GM19023 (cell line): ENCODE results near the gene PTPN14.

Experiments used
- ATAC-seq: cut with Tn5 transposase; IDR thresholded peaks from one replicate; pipeline ENCODE4 v1.9.1; 2021; ENCODE audit warnings: mild to moderate bottlenecking, moderate library complexity; ENCODE audit not compliant: unreplicated experiment

The PTPN14 gene

DNA sequence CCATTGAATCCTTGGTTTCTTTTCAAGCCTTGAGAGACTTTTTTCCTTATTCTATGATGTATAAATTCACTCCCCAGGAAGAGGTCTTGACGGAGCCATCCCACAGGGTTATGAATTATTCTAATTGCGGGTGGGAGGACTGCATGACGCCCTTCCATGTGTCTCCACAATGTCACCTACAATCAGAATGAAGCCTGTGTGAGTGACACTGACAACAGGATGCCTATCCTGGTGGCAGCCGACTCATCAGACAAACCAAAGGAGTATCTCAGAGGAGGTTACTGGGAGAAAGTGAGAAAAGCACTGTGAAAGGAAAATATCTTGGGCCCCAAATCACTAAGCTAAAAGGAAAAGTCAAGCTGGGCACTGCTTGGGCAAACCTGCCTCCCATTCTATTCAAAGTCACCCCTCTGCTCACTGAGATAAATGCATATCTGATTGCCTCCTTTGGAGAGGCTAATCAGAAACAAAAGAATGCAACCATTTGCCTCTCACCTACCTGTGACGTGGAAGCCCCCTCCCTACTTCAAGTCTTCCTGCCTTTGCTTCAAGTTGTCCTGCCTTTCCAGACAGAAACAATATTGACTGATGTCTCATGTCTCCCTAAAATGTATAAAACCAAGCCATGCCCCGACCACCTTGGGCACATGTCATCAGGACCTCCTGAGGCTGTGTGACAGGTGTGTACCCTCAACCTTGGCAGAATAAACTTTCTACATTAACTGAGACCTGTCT, 172.0 kb downstream of the PTPN14 start:
- no peak for ATAC-seq

DNA sequence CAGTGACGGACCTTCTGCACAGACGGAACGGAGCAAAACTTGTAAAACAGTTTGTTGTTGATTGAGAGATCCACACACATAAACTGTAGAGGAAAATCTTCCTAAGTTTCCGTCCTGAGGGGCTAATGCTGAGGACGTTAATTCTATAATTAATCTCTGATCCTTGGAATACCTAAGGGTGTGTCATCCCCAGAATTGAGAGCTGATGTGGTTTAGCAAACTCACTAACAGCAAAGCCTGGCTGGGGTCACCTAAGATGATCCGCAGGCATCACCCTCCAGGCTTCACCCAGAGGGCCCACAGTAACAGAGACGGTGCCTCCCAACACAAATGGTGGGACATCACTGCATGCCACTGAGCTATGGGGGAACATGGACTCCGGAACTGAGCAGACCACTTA, 172.9 kb downstream of the PTPN14 start:
- no peak for ATAC-seq

DNA sequence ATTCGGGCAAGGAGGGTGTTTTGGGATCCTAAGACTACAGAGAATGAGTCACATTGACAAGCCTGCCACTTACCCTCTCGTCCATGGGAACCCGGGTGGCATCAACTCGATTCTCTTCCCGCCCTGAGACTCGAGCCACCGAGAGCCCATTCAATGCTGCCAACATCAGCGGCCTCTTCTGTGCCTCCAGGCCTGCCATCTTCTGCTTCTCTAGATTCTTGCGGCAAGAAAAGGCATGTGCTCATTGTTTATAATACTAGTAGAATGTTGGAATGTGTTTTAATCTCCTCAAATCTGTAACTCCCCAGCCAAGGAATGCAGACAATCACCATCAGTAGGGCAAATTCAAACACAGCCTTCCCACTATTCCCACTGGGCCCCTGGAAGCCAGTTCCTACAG, 173.5 kb downstream of the PTPN14 start:
- ATAC-seq = no peak

DNA sequence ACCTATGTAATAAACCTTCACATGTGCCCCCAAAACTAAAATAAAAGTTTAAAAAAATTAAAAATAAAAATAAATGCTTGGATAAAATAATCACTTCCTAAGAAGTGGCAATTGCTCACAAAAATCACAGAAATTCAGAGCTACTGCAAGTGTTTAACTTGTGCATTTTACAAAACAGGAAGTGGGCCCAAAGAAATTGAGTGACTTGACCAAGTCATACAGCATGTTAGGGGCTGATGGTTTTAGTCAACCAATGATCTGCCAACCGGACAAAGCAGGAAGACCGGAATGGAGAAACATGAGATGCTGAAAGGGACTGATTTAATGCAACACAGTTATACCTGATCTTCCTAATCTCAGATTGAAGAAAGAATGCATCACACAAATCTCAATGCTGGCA, 173.9 kb downstream of the PTPN14 start:
- no peak for ATAC-seq

DNA sequence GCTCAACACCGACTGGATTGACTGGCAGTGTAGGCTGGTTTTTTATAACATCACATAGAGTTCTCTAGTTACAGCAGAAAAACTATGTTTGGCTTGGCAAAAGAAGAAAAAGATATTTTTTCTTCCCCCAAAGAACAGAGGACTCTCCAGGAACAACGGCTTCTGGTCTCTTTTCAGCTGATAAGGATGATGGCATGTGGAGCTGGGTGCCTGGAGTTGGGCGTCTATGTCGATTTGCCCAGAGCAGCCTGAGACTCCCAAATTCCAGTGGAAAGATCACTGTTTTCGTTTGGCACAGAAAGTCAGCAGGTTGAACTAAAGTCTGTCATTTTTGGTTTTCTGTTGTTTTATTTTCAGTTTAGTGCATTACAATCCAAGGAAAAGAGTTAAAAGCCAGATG, 179.3 kb downstream of the PTPN14 start:
- no peak for ATAC-seq

DNA sequence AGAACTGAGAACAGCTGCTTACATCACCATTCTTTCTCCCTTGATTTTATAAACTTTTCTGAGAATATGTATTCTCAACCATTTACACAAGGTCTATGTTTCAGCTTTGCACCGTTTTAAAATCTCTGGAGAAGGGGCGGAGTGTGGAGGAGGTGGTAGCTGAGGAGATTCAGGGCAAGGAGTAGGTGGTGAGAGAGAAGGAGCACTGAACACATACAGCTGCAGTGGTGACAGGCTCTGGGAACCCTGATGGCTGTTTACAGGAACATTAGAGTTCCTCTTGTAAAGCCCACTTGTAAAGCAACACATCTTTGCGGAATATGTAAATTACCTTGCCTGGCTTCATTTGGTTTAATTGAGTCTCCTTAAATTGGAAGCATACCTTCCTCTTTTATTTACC, 180.8 kb downstream of the PTPN14 start:
- ATAC-seq = no peak

DNA sequence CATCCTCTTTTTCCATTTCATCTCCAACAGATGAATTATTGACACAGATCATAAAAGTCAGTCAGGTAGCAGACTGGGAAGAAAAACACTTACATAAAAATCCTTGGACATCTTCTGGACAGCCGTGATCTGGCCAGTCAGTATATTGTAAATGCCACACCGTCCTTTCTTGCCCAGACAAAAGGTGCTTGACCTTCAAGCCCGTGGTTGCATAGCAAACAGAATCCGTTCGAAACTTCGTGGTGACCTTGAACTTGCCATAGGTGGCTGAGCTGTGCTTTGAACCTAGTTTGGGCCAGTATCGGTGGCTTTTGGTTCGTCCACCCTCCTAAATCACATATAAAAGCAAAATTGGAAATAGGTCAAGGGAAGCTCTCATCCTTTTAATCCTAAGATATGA, 182.0 kb downstream of the PTPN14 start:
- no peak for ATAC-seq

DNA sequence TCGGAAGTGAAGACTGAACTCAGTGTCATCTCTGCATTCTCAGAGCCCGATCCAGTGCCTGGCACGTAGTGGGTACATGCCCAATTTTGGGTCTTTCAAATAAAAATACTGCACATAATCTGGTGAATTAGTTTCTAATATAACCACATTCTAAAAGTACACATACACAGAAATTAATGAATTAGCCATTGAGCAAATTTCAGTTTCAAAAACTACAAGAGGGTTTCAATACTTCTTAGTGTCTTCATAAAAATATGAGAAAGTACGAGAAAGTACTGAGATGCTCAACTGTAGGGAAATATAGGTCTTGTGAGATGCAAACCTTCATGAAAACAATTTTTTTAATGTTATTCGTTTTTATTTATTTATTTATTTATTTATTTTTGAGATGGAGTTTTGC, 183.6 kb downstream of the PTPN14 start:
- ATAC-seq = no peak

DNA sequence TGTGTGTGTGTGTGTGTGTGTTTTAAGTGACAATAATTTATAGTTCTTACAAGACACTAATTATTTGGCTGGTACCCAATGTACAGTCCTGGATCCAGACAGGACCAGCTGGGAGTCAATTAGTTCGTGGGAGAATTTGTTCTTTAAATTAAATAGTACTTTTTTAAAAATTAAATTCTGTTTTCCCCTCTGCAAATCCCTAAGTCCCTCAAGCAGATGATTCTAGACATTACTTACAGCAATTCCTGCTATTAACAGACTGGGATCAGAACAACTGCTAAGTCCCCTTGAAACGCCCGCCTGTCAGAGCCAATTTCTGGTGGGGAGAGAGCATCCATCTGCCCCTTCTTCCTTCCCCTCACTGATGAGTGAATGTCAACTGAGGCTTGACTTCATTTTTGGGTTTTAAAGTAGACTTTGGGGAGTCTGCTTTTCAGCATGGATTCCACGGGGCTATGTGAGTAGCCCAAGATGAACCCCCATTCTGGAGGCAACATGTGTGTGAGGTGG, 186.6 kb downstream of the PTPN14 start:
- no peak for ATAC-seq

DNA sequence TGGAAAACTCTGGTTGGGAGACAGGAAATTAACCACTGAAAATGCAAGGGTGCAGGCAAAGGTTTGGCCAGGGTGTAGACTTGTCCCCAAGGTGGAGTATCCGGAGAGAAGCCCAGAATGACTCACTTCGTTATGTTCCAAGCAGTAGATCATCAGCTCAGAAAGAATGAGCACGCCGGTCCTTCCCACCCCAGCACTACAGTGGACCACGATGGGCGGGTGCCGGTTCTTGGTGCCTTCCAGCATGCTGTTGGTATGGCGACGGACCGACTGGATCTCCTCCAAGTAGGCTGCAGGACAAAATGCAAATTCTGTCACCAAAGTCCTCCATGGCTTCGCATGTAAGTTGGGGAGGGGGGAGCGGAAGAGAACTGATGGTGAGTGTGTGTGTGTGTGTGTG, 187.0 kb downstream of the PTPN14 start:
- ATAC-seq = no peak

DNA sequence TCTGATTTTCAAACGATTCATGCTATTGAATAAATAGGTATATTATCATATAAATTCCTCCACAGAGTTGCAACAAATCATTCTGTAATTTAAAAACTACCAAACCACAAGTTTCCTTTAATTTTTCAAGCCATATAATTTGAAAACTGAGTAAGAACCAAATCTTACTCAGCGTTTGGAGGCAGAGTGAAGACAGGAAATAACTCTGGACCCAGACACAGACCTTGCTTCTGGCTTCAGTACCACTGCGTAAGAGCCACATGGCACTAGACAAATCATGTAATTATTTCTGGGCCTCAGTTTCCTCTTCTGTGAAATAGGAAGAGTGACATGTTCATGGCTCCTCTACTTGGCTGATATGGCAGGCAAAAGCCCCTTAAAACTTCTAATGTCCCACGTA, 188.0 kb downstream of the PTPN14 start:
- no peak for ATAC-seq

DNA sequence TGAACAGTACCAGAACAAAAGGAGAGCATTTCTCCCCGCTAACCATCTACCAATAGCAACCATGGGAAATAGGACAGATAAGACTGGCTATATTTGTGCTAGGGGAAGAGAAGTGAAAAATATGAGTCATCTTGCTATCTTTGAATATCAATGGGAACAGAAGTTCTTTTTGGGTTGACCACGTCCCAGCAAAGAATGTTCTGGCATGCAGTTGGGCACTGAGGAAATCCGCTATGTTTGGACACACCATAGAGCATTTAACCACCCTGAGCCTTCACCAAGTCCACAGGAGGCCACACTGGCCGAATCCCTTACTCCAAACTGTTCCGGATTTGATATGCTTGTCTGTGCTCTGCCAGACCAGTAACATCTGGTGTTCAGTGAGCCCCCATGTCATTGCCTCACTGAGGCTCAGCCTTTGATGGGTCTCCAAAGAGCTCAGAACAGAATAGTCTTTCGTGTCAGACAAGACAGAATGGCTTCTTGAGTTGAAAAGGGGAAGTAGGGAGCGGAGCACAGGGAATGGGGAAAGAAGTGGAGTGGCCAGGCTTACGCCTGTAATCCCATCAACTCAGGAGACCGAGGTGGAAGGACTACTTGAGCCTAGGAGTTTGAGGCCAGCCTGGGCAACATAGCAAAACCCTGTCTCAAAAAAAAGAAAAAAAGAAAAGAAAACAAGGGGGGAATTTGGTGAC, 189.1 kb downstream of the PTPN14 start:
- ATAC-seq = no peak

DNA sequence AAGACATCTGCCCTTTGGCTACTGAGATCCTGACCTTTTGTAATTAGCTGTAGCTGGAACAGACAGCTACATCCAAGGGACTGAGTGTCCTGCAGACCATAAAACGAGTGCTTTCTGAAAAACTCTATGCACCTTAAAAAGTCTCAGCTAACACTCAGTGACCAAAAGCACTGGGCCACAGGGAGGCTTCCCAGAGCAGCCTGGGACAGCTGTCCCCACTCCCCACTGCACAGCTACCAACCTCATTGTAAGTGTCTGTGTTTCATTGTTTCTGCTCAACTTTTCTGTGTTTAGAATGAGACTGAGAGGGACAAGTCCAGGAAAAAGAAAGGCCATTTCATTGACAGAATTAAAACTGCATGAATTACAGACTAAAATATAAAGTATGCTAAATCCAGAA, 189.8 kb downstream of the PTPN14 start:
- ATAC-seq = no peak

DNA sequence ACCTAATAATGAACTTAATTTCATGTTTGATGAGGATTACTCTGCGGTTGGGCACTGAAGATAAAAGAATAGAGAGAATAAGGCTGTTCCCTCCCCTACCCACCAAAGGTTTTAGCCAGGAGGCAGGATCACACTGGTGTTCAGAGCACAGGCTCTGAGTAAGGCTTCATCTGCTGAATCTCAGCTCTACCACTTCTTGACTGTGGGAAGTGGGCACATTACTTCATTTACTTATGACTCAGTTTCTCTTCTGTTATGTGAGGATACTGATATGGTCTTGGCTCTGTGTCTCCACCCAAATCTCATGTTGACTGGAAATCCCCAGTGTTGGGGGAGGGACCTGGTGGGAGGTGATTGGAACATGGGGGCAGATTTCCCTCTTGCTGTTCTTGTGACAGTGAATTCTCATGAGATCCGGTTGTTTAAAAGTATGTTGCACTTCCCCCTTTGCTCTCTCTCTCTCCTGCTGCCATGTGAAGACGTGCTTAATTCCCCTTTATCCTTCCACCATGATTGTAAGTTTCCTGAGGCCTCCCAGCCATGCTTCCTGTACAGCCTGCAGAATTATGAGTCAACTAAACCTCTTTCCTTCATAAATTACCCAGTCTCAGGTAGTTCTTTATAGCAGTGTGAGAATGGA, 190.8 kb downstream of the PTPN14 start:
- no peak for ATAC-seq

DNA sequence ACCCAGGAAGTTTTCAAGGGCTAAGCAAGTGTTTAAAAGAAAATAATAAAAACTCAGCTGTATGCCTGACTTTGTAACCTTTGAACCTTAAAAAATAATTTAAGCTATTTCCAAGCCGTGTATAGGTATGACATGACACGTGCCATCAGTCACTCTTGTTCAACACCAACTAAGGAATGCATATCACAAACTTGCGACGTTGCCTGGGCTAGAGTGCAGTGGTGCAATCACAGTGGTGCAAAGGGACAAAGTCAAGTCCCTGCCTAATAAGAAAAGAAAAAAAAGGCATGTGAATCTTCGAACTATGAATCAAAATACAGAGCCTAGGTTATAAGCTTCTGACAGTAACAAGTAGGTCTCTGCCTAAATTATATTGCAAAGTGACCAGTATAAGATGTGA, 191.3 kb downstream of the PTPN14 start:
- ATAC-seq = no peak

DNA sequence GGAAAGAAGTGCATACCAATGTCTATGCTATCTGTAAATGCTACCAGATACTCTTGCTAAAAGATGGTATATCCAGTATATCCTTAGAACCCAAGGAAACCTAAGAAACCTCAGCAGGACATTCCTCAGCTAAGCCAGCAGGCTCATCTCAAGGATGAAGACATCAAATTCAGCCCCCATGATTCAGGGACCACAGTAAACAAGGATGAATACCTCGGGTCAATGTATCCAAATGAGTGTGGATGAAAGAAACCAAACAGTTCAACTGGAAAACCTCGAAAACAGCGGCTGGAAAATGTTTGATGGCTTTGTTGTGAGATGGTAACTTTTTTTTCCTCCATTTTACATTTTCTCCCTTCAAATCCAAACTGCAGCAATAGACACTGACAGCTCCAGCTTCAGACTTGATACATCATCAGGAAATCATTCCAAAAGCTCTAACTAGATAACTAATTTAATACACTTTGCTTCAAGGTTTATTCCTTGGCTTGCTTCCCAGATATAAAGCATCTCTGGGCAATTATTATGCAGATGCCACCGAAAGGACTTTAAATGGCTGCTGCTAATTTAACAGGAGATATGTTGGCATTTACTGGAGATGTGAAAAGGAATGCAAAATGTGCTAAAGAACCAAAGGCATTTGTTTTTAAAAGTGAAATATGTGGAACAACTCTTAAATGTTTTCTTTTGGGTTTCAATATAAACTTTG, 196.8 kb downstream of the PTPN14 start:
- no peak for ATAC-seq

DNA sequence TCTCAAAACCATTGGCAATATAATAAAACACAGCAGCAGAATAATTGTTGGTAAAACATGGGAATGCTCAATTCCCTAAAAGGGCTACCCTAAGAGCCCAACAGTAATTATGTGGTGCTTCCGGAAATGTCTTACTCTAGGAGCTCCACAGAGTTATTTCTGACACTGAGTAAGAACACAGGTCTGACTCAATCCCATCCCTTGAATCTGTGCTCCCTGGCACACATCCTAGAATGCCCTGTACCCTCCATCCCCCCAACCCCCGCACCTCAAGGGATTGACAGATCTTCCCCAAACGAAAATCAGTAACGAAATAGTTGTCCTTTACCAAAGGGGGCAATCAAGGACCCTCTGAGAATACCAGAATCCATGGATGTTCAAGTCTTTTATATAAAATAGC, 198.6 kb downstream of the PTPN14 start:
- no peak for ATAC-seq

DNA sequence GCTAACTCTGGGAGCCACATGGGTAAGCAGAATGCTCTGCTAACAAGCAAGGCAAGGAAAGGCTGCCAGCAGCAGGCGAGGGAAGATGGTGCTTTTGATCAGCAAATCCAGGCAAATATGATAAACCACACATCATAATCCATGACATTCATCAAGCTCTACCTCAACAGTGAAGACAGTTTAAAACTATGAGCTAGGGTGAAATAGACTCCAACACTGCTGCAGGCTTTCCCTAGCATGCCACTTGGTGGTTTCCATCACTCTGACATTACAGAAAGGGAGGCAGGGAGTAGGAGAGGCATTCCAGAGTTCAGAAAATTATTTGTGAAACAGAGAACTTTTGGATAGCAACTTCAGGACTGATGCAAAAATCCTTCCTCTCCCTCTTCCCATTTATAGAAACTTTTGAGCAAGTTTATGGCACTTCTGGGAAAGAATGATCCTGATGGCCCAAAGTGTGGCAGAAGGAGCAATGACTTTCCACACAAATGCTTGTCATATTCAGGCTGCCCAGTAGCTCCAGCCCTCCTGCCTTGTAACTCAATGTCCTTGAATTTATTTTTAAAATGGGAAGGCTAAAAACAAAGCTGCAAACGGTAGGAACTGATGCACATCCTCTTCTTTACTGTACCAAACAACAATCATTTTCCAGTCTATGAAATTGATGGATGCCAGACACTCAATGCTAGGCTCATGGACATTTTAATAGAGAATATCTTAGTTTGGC, 199.7 kb downstream of the PTPN14 start:
- ATAC-seq = no peak

DNA sequence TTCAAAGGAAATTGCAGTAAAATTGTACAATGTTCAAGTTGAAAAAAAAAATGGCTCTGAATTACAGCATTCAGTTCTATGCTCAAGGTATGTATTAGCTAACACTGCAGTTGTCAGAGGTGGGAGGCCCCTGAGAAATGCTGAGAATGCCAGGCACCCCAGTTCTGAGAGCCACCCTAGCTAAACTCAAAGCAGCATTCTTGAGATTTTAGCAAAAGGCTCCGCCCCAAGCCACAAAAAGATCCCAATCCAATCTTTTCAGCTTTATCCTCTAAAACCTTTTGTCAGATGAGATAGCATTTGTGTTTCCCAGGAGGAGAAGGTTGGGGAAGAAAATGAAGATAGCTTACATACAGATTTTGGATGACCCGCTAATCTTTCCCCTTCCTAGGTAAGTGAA, 201.6 kb downstream of the PTPN14 start:
- no peak for ATAC-seq

DNA sequence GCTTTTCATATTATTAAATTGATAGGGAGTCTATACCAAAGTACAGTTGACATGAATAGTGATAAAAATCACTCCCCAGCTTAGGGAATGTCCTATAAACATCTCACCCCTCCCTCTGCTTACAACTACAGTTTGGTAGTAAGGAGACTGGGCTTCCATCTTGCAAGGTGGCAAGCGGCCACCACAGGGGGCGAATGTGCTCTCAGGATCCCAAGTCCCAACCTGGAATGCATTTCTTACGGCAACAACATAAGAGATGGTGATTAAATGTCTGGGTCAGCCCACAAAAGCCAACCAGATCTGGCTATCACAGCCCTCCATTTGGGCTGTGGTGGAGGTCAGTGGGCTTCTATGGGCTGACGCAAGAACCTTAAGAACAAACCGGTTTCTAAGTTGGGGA, 202.4 kb downstream of the PTPN14 start:
- ATAC-seq = no peak

DNA sequence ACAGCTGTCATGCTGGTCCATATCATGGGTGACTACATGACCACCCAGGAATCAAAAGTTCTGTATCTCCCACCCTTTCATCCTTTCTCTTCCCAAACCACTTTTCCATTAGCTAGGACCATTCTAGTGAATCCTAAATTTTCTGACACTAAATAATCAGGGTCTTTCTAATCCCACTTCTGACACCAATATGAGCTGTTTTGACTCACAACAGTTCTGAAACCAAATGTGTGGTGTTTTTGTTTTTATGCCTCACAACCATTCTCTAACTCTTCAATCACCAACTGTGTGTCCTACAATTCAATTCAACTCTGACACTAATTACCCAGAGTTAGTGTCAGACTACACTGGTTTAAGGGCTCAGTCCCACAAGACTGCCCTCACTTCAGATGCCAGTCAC, 206.5 kb downstream of the PTPN14 start:
- no peak for ATAC-seq
